ENCODE data around the gene APLF.
"Not testable (repeated sequence)": the region's sequence is repeated elsewhere in the genome, so short reads cannot be mapped to it uniquely, and the experiment has no call there.

The APLF gene

DNA sequence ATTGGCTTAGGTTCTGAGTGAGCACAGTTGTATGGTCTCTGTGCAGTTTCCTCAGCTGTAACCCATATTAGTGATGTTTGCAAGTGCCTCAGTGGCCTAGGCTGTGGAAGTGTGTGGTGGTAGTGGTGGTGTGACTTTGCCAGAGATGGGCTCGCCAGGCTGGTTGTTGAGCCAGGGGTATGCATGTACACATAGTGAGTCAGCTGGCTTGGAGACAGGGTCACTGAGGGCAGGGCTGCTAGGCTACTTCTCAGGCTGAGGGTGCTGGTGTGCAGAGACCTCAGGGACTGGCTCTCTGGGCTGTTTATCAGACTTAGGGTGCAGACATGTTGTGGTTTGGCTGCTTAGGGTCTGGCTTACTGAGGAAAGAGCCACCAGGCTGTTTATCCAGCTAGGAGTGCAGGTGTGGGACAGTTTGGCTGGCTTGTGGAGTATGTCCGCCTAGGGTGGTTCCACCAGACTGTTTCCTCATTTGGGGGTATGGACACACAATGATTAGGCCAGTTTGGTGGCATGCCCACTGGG lies 15.0 kb downstream of the APLF start:
- DNase-seq = no peak

DNA sequence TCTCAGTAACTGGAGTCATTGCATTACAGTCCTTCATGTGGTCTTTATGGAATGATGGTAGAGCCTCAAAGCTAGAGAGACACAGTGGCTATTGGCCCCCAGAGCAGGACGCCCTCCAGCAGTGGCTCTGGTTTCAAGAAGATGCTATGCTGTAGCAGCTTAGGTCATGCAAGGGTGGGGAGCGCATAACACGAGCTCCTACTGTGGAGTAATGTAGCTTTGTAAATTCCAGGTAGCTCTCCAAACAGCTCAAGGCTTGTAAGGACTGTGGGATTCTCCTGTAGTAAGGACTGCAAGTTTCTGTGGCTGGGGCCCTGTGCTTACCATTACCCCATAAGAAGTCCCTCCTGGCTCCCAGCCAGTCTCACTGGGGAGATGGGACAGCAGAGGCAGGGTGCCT lies 15.6 kb downstream of the APLF start:
- no peak for DNase-seq

DNA sequence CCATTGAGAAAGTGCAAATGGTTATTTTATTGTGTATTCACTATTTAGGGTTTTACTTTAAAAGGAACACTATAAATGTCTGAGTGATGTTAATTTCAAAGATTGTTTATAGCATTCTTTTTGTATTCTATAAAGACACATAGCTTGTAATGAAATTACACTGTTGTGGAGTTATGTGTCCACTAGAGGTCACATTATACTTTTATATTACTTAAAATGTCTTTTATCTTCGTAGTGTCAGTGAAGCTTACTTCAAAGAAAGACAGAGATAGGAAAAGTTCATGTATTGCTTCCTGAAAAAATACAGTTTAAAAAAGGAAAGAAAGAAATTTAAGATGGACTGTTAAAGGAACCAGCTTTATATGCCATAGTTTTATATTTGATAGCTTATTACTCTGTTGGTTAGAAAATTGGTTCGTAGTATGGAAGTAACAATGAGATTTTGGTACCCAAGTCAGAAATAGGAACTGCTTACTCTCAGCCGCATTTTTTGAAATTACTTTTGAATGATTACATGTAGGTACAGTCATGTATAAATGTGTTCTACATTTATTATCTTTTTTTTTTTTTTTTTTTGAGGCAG lies 20.5 kb downstream of the APLF start:
- peak; percentile 29 for DNase-seq

DNA sequence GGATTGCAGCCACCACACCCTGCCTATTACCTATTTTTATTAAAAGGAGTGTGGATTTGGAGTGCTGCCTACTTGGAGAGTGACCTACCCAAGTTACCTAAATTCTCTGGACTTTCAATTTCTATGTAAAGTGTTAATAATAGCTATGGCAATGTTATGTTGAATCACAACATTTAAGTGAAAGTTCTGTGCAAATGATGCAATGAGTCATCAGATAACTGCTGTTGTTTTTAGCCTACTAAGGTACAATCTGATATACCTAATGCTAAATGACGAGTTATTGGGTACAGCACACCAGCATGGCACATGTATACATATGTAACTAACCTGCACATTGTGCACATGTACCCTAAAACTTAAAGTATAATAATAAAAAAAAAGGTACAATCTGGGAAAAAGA lies 21.2 kb downstream of the APLF start:
- not testable (repeated sequence) for DNase-seq

- no peak for DNase-seq
Measured at GRCh38 chr2:68489282-68489681, 21.9 kb downstream of the APLF start.

GRCh38 chr2:68491582-68491981 lies 24.2 kb downstream of the APLF start:
- no peak for DNase-seq

DNA sequence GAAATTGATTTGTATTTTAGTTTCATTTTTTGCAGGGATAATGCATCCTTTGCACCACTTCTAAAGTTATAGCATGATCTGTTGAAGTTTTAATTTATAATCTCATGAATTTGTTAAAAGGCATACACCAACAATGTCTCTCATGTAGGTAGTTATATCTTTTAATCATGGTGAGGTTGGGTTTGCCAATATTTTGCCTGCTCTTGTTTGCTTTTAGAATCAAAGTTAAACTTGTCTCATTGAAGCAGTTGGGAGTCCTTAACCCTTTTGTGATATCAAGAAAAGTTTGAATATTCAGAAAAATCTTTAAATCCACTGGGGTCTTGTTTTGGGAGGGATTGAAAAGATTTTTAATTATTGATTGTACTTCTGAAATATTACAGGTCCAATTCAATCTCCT lies 31.7 kb downstream of the APLF start:
- DNase-seq = no peak

DNA sequence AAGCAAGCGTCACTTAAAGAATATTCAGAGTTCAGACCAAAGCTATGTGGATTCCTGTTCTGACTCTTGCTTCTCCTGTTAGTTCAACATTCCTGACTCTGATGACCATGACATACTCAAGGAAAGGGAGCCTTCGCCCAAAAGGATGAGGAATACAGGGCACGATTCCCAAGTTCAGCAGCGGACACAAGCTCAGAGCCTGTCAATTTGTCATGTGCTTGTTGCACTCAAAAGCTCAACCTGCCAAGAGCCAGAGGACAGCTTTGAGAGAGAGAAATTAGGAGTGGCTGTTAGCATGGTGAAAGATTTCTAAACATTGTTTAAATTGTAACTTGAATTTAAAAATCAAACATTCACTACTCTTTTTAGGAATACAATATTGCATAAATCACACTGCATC lies 33.3 kb downstream of the APLF start:
- no peak for DNase-seq

DNA sequence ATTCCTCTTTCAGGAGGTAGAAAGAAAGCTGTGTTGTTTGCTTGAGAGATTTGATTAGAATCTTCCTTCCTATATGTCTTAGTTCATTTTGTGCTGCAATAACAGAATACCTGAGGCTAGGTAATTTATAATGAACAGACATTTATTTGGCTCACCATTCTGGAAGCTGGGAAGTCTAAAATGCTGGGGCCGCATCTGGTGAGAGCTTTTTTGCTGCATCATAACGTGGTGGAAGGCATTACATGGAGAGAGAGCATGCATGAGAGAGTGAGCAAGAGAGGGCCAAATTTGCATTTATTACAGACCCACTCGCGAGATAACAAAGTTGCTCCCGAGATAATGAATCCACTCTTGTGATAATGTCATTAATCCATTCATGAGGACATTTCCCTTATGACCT lies 34.4 kb downstream of the APLF start:
- no peak for DNase-seq

- DNase-seq = no peak
Measured at GRCh38 chr2:68505603-68506159, 38.3 kb downstream of the APLF start.

DNA sequence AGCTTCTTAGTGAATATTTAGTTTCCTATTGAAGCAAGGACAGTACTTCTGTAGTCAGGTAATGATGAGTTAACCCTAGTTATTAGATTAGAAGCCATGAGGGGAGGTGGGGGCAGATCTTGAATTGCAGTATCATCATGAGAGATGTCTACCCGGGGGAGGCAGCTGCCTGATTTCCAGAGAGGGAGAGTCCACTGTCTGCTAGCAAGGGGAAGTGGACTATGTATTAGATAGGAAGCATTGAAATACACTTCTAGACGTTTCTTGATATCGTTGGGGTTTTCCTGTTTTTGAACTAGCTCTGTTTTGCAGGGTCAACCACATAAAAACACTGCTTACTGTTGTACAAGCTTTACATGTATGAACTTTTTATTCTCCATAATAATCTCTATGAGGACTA lies 38.8 kb downstream of the APLF start:
- DNase-seq = peak; percentile 14

GRCh38 chr2:68512326-68512725 lies 44.9 kb downstream of the APLF start:
- no peak for DNase-seq

DNA sequence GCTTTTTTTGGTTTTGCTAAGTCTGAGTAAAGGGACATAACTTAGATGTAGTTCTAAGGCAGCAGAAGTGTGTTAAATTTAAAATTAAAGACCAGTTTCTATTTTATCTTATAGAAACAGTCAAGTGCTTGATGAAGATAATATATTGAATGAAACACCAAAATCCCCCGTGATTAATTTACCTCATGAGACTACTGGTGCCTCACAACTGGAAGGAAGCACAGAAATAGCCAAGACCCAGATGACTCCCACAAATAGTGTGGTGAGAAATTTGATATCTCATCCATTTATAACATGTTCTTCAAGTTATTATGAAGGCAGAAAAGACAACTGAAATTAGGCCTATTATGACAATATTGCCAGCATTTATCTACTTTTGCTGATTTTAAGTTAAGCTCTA lies 45.6 kb downstream of the APLF start:
- DNase-seq = no peak

DNA sequence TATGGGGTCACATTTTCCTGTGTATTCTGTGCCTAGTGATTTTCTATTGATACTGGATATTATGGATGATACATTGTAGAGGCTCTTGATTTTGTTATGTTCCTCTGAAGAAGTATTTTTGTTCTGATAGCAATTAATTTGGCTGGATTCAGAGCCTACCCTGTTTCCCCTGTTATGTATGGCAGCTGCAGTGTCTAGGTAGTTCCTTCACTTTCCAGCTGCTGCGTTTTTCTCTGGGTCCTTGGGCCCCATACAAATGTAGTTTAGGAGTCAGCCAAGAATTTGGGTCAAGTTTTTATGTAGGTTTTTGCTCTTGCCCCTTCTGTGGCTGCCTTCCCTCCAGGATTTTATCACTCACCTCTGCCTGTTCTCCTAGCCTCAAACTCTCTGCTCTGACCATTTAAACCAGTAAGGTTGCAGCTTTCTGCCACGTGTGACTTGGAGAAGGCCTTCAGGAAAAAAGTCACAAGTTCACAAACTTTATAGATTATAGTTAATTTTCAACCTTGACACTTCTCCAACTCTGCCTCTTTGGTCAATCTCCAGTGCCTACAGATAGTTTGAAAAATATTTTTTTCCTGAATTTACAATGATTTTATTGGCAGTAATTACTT lies 47.0 kb downstream of the APLF start:
- no peak for DNase-seq

- no peak for DNase-seq
Measured at GRCh38 chr2:68516051-68516955, 48.9 kb downstream of the APLF start.

GRCh38 chr2:68519236-68519635 lies 51.9 kb downstream of the APLF start:
- no peak for DNase-seq

- no peak for DNase-seq
Measured at GRCh38 chr2:68521037-68521436, 53.7 kb downstream of the APLF start.

GRCh38 chr2:68526943-68527342 lies 59.6 kb downstream of the APLF start:
- DNase-seq = not testable (repeated sequence)

- not testable (repeated sequence) for DNase-seq
Measured at GRCh38 chr2:68527343-68528081, 60.1 kb downstream of the APLF start.

DNA sequence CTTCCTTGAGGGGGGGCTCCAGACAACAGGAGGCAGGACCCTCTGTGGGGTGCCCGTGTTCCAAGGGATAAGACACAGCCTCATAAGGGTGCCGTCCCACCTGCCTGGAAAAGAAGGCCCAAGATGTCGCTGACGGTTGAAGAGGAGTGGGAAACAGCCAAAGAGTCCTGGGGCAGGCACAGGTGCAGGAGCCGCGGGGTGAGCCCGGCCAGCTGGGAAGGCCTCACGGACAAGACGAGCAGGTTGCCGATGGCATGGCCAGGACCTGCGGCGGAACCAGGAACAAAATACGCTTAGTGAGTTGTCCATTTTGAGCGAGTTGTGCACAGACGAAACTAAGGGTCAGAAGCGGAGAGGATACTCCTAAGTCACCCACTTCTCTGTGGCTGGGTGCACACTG lies 61.8 kb downstream of the APLF start:
- DNase-seq = not testable (repeated sequence)

DNA sequence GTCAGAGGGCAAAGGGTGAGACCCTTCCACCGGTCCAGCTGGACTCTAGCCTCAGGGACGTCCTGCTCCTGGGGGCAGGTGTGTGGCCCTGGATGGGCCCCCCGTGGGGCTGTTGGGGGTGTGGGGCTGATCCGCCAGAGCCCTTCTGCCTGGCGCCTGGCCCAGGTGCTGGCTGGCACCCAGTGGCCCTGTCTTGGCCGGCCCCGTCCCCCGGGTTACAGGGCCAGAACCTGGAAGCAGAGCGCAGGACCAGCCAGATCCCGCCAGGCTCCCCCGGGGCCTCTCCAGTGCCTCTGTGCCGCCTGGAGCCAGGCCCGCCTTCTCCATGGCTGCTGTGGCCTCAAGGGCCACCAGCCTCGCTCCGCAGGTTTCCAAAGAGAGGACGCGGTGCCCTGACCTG lies 62.3 kb downstream of the APLF start:
- not testable (repeated sequence) for DNase-seq

GRCh38 chr2:68536000-68536399 lies 68.6 kb downstream of the APLF start:
- DNase-seq = no peak

- no peak for DNase-seq
Measured at GRCh38 chr2:68537011-68537410, 69.6 kb downstream of the APLF start.

Data from central memory CD4-positive, alpha-beta T cell (primary cell).